ENCODE data around the gene NACC1. TPM values are rescaled to one million over a fixed set of nuclear protein-coding genes. Genes with fewer than 3 reads are reported as not detected.

The NACC1 gene
- total and polyA plus RNA-seq, 11 donors: 28.7 to 88.2 (median 42.0) TPM

DNA sequence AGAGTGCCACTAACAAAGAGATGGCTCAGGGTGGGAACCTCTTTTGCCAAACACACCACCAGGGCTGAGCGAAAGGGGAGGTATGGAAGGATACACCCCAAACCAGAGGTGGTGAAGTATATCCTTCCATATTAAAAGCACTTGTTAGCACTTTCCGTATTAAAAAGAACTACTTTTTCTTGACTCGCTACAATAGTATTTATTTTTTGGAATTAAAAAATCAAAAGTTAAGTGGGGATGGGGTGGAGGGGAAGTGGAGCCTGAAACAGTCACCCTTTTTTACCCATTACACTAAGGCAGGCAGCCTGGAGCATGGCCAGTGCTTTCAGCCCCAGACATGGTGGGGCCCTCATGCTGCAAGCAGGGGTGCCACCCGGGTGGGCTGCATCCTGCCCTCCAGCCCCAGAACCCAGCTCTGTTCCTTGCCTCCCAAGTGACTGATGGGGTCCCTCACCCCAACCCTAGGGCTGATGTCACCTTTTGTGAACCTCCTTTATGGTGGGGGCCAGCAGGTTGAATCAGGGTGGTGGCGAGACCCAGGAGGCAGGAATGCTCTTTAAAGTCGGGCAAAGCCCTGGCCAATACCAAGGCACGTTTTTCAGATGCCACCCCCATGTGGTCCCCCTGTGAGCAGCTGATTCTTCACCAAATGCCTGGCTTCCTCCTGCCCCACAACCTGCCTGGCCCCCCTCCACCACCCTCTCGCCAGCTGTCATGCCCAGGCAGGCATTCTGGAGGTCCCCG is 46.4 kb upstream of the NACC1 start:
- no peak for TF ChIP-seq POLR2A (IDR thresholded peaks at IDR 0.05)
- TF ChIP-seq, protein P1, sequence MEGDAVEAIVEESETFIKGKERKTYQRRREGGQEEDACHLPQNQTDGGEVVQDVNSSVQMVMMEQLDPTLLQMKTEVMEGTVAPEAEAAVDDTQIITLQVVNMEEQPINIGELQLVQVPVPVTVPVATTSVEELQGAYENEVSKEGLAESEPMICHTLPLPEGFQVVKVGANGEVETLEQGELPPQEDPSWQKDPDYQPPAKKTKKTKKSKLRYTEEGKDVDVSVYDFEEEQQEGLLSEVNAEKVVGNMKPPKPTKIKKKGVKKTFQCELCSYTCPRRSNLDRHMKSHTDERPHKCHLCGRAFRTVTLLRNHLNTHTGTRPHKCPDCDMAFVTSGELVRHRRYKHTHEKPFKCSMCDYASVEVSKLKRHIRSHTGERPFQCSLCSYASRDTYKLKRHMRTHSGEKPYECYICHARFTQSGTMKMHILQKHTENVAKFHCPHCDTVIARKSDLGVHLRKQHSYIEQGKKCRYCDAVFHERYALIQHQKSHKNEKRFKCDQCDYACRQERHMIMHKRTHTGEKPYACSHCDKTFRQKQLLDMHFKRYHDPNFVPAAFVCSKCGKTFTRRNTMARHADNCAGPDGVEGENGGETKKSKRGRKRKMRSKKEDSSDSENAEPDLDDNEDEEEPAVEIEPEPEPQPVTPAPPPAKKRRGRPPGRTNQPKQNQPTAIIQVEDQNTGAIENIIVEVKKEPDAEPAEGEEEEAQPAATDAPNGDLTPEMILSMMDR (IDR thresholded peaks at IDR 0.05): no peak
- H3K4me1 ChIP-seq: peaks cover 26 to 75% (median 62%) of the 10 kb centered on the region in 12 donors
- ATAC-seq (no peak), DNase-seq (no peak)
- no peak overlapping the region for H3K4me3 ChIP-seq
- peaks cover 0 to 36% (median 25%) of the 10 kb centered on the region in 9 donors for H3K36me3 ChIP-seq
- H3K27ac ChIP-seq: peak overlapping the region in 8 of 12 donors; percentile 6 to 98 (median 46)
- H3K27me3 ChIP-seq: no peaks in the 10 kb centered on the region
- 75 to 84% (median 79%) methylated on average over 6 to 9 of the region's 9 CpGs for WGBS, 4 donors
- intact Hi-C loops (cut with DNase I): no loop called here
- no peaks in the 10 kb centered on the region for H3K9me3 ChIP-seq

DNA sequence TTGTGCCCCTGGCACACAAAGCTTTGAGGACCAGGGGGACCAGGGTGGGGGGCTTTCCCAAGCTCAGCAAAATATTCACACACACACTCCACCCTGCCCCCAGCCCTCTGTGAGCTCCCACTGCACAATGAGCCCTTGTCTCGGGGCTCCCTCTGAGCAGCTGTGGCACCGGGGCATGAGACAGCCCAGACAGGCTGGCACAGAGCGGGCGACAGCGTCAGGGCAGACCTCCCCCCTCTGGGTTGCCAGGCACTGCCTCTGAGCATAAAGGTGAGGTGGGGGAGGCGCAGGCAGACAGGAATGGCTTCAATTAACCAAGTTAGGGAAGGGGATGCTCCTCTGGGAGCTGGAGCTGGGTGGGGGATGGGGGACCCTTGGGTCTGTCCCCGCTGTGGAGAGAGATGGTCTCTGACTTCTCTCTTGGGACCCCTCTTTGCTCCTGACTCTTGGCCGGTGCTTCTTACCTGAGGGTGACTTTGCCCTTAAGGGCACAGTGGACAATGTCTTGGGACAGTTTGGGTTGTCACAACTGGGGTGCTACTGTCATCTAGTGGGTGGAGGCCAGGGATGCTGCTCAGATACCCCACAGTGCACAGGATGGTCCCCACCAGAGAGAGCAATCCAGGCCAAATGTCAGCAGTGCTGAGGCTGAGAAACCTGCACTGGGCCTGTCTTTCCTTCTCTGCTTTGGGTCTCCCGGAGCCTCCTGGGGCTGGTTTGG is 45.7 kb upstream of the NACC1 start:
- peak in 1 of 4 donors; percentile 19 for ATAC-seq
- no peak for TF ChIP-seq POLR2A (IDR thresholded peaks at IDR 0.05)
- H3K27me3 ChIP-seq: no peaks in the 10 kb centered on the region
- intact Hi-C loops (cut with DNase I): no loop called here
- no peak overlapping the region for H3K4me3 ChIP-seq
- H3K27ac ChIP-seq: peak overlapping the region in 7 of 12 donors; percentile 6 to 98 (median 15)
- no peaks in the 10 kb centered on the region for H3K9me3 ChIP-seq
- no peak for DNase-seq
- peaks cover 23 to 75% (median 60%) of the 10 kb centered on the region in 12 donors for H3K4me1 ChIP-seq
- peaks cover 0 to 39% (median 25%) of the 10 kb centered on the region in 9 donors for H3K36me3 ChIP-seq
- WGBS, 4 donors: 76 to 90% (median 84%) methylated on average over 5 to 9 of the region's 9 CpGs

DNA sequence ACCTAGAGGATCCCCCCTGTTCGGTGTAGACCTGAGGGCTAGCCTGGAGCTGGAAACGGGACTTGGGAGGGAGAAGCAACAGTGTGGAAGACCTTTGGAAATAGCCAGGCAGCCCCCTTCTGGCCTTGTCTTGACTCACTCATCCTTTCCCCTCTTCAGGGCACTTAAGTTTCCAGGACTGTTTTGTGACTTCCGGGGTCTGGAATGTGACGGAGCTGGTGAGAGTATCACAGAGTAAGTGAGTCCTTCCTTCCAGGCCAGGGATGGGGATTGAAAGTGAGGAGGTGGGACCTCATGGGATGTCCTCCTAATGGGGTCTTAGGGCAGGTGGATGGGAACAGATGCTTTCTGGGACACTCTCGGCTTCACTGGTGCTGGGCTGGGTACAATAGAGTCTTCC is 44.8 kb upstream of the NACC1 start:
- peaks cover 19 to 75% (median 58%) of the 10 kb centered on the region in 12 donors for H3K4me1 ChIP-seq
- no peak overlapping the region for H3K4me3 ChIP-seq
- peaks cover 0 to 48% (median 26%) of the 10 kb centered on the region in 9 donors for H3K36me3 ChIP-seq
- intact Hi-C loops (cut with DNase I): no loop called here
- no peaks in the 10 kb centered on the region for H3K9me3 ChIP-seq
- ATAC-seq: no peak
- TF ChIP-seq, protein P1 (IDR thresholded peaks at IDR 0.05): no peak
- TF ChIP-seq POLR2A (IDR thresholded peaks at IDR 0.05): no peak
- no peaks in the 10 kb centered on the region for H3K27me3 ChIP-seq
- peak overlapping the region in 2 of 12 donors; percentile 56 to 88 for H3K27ac ChIP-seq
- 83 to 87% (median 85%) methylated on average over 5 of the region's 5 CpGs for WGBS, 4 donors
- DNase-seq: no peak

DNA sequence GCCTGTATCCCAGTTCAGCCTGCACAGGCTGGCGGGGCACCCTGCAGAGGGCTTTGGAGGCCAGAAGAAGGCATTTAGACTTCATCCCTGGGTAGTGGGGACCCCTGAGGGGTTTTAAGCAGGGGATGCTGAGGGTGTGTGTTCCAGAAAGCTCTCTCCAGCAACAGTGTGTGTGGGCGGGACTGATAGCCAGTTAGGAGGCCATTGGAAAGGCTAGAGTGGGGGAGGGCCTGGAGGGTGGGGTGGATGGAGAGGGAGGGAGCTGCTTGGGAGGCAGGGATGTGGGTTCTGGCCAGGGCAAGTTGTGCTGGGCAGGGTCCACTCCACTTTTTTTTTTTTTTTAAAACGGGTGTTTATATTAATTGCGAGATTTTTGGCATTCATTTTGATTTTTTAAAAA is 43.7 kb upstream of the NACC1 start:
- TF ChIP-seq POLR2A (IDR thresholded peaks at IDR 0.05): no peak
- TF ChIP-seq, protein P1 (IDR thresholded peaks at IDR 0.05): no peak
- 80 to 89% (median 81%) methylated on average over 4 of the region's 4 CpGs for WGBS, 4 donors
- H3K9me3 ChIP-seq: no peaks in the 10 kb centered on the region
- DNase-seq (no peak), ATAC-seq (no peak)
- no peaks in the 10 kb centered on the region for H3K27me3 ChIP-seq
- H3K4me3 ChIP-seq: no peak overlapping the region
- H3K36me3 ChIP-seq: peaks cover 0 to 54% (median 26%) of the 10 kb centered on the region in 9 donors
- intact Hi-C loops (cut with DNase I): no loop called here
- peak overlapping the region in 1 of 12 donors; percentile 88 for H3K27ac ChIP-seq
- peaks cover 14 to 75% (median 58%) of the 10 kb centered on the region in 12 donors for H3K4me1 ChIP-seq

Measured in heart left ventricle (tissue), 16 donors.